SK-N-SH (cell line): Measurements from ENCODE around the gene LARP7.

Source experiments
- CTCF ChIP-seq: fragments of 200-600 bp; sonication (generic); IDR thresholded peaks from 2 replicates; pipeline ENCODE4 v1.6.1; 2017; ENCODE audit warnings: antibody characterized with exemption, mild to moderate bottlenecking, moderate library complexity
- ELF1 ChIP-seq: IDR thresholded peaks from 2 replicates; pipeline ENCODE4 v1.4.0; 2012
- EP300 ChIP-seq, 2 experiments: IDR thresholded peaks; 2 replicates each; pipeline versions ENCODE4 v1.4.0 to v1.6.1; 2012; ENCODE audit warnings: borderline replicate concordance in 1 of 2, low read depth in 1 of 2, low read length in 1 of 2
- FOXM1 ChIP-seq: IDR thresholded peaks from 2 replicates; pipeline ENCODE4 v1.4.0; 2012; ENCODE audit warnings: low read depth, mild to moderate bottlenecking
- GATA2 ChIP-seq: sonication (generic); formaldehyde crosslinking; IDR thresholded peaks from 2 replicates; pipeline ENCODE4 v1.5.0; 2020; ENCODE audit warnings: mild to moderate bottlenecking, missing genetic modification reagents
- JUND ChIP-seq: IDR thresholded peaks from 2 replicates; pipeline ENCODE4 v1.4.0; 2012
- NRF1 ChIP-seq: IDR thresholded peaks from 2 replicates; pipeline ENCODE4 v1.6.1; 2012; ENCODE audit warnings: low read depth, mild to moderate bottlenecking, low read length
- PBX3 ChIP-seq: IDR thresholded peaks from 2 replicates; pipeline ENCODE4; 2012
- POLR2AphosphoS5 ChIP-seq: IDR thresholded peaks from 2 replicates; pipeline ENCODE4 v1.6.1; 2012; ENCODE audit warnings: low read depth, low read length
- RAD21 ChIP-seq: IDR thresholded peaks from 2 replicates; pipeline ENCODE4 v1.6.1; 2012; ENCODE audit warnings: mild to moderate bottlenecking, low read length
- REST ChIP-seq: IDR thresholded peaks from 2 replicates; pipeline ENCODE4 v1.6.1; 2012; ENCODE audit warnings: mild to moderate bottlenecking, low read depth, low read length, moderate library complexity
- RFX5 ChIP-seq: IDR thresholded peaks from 2 replicates; pipeline ENCODE4 v1.6.1; 2012; ENCODE audit warnings: mild to moderate bottlenecking, improper control_type of control experiment, low read length
- SIN3A ChIP-seq: IDR thresholded peaks from 2 replicates; pipeline ENCODE4 v1.6.1; 2012; ENCODE audit warnings: low read depth, mild to moderate bottlenecking, low read length, moderate library complexity, borderline replicate concordance
- TEAD4 ChIP-seq: IDR thresholded peaks from 2 replicates; pipeline ENCODE4 v1.4.0; 2012; ENCODE audit warnings: mild to moderate bottlenecking, borderline replicate concordance; ENCODE audit not compliant: insufficient read depth

- TF ChIP-seq CTCF: no peak
- TF ChIP-seq POLR2AphosphoS5: no peak
- TF ChIP-seq REST: no peak
- no peak for TF ChIP-seq GATA2 (CRISPR knock-in tag)
- no peak for TF ChIP-seq JUND
- no peak for TF ChIP-seq RFX5
- TF ChIP-seq PBX3: no peak
- no peak for TF ChIP-seq TEAD4
- TF ChIP-seq SIN3A: no peak
- TF ChIP-seq NRF1: no peak
- no peak for TF ChIP-seq ELF1
- no peak for TF ChIP-seq EP300 (IDR thresholded peaks at IDR 0.05; ENCODE audit: borderline replicate concordance in 1 of 2, low read depth in 1 of 2, low read length in 1 of 2)
- no peak for TF ChIP-seq FOXM1
- TF ChIP-seq RAD21: no peak
Measured at GRCh38 chr4:112693507-112693906, 56.6 kb downstream of the LARP7 start.
